Cardiac muscle cell (in vitro differentiated cells and primary cell): Measurements from ENCODE around the gene CARD9. TPM values are rescaled to one million over a fixed set of nuclear protein-coding genes. Genes with fewer than 3 reads are reported as not detected.

Experiments
- DNase-seq, 2 donors: peaks; one replicate each; pipeline versions ENCODE4 v3.0.0 to v3.0.0-alpha.2; 2010 to 2017; ENCODE audit warnings: low read depth in 1 of 2, low spot score in 1 of 2
- H3K27ac ChIP-seq: fragments of 200-600 bp; sonication (generic); 2 replicates; pipeline ENCODE4 v1.5.1; 2016
- H3K27me3 ChIP-seq: fragments of 200-600 bp; sonication (generic); 2 replicates; pipeline ENCODE4 v1.6.0; 2016; ENCODE audit warnings: control low read depth
- H3K36me3 ChIP-seq: fragments of 200-600 bp; sonication (generic); 2 replicates; pipeline ENCODE4 v1.5.1; 2016; ENCODE audit warnings: control low read depth
- H3K4me1 ChIP-seq: fragments of 200-600 bp; sonication (generic); 2 replicates; pipeline ENCODE4 v1.8.1; 2017; ENCODE audit warnings: low read depth, mild to moderate bottlenecking, mixed run types
- H3K4me3 ChIP-seq: fragments of 200-600 bp; sonication (generic); 2 replicates; pipeline ENCODE4 v1.5.1; 2016; ENCODE audit warnings: mild to moderate bottlenecking
- H3K9me3 ChIP-seq: fragments of 200-600 bp; sonication (generic); 2 replicates; pipeline ENCODE4 v1.5.1; 2017; ENCODE audit warnings: low read depth, mild to moderate bottlenecking, control low read depth
- CTCF ChIP-seq: IDR thresholded peaks from 2 replicates; pipeline ENCODE4 v1.5.1; 2012; ENCODE audit warnings: low read depth, mild to moderate bottlenecking, low read length
- polyA plus RNA-seq: library from polyadenylated mRNA; unstranded; fragments of >200 nt; fragmentation: Nextera tagmentation; extraction: Ambion mirVana; gene quantifications from 2 replicates; pipeline ENCODE4 v1.2.1, GENCODE V29; 2016
- total RNA-seq: library from RNA; depleted of rRNA; stranded (reverse); fragments of >200 nt; gene quantifications from 2 replicates; pipeline ENCODE4 v1.2.3, GENCODE V29; 2016

The CARD9 gene
- total and polyA plus RNA-seq, 2 experiments from 2014 or later, result 2.1 TPM

GRCh38 chr9:136332482-136332983, 40.9 kb downstream of the CARD9 start:
- H3K36me3 ChIP-seq, result no peaks in the 10 kb centered on the region
- H3K27ac ChIP-seq, result no peak overlapping the region
- DNase-seq, result no peak
- peaks cover 19% of the 10 kb centered on the region for H3K4me1 ChIP-seq
- no peak for TF ChIP-seq CTCF
- no peak overlapping the region for H3K4me3 ChIP-seq
- H3K9me3 ChIP-seq, result no peaks in the 10 kb centered on the region
- no peaks in the 10 kb centered on the region for H3K27me3 ChIP-seq

GRCh38 chr9:136331556-136332481, 41.6 kb downstream of the CARD9 start:
- no peak for TF ChIP-seq CTCF
- no peak for DNase-seq
- Histone ChIP-seq H3K4me3 (no peak overlapping the region), H3K27ac (no peak overlapping the region), H3K4me1 (peaks cover 22% of the 10 kb centered on the region), H3K27me3 (no peaks in the 10 kb centered on the region), H3K36me3 (no peaks in the 10 kb centered on the region), H3K9me3 (no peaks in the 10 kb centered on the region)

- Histone ChIP-seq H3K27me3 (no peaks in the 10 kb centered on the region), H3K4me3 (no peak overlapping the region)
These were observed 42.4 kb downstream of the CARD9 start for GRCh38 chr9:136331030-136331429.

GRCh38 chr9:136330406-136330990, 43.0 kb downstream of the CARD9 start:
- H3K27ac ChIP-seq, result no peak overlapping the region
- no peak overlapping the region for H3K4me3 ChIP-seq
- no peaks in the 10 kb centered on the region for H3K27me3 ChIP-seq
- H3K4me1 ChIP-seq, result peaks cover 32% of the 10 kb centered on the region
- DNase-seq, result no peak
- TF ChIP-seq CTCF, result no peak
- H3K9me3 ChIP-seq, result no peaks in the 10 kb centered on the region
- no peaks in the 10 kb centered on the region for H3K36me3 ChIP-seq

More at GRCh38 chr9:136331030-136331429, 42.4 kb downstream of the CARD9 start:
- Histone ChIP-seq H3K36me3 (no peaks in the 10 kb centered on the region), H3K4me1 (peaks cover 30% of the 10 kb centered on the region), H3K27ac (no peak overlapping the region), H3K9me3 (no peaks in the 10 kb centered on the region)
- no peak for TF ChIP-seq CTCF
- no peak for DNase-seq

GRCh38 chr9:136329636-136330405, 43.6 kb downstream of the CARD9 start:
- no peak for TF ChIP-seq CTCF
- no peaks in the 10 kb centered on the region for H3K9me3 ChIP-seq
- H3K4me3 ChIP-seq, result no peak overlapping the region
- H3K4me1 ChIP-seq, result peaks cover 36% of the 10 kb centered on the region
- peak overlapping the region; percentile 78 for H3K27ac ChIP-seq
- no peak for DNase-seq
- H3K36me3 ChIP-seq, result no peaks in the 10 kb centered on the region
- no peaks in the 10 kb centered on the region for H3K27me3 ChIP-seq
